H9 (cell line): ENCODE results near the gene IMMP2L. TPM values are rescaled to one million over a fixed set of nuclear protein-coding genes. Genes with fewer than 3 reads are reported as not detected.

ENCODE experiments used
- DNase-seq: peaks from one replicate; pipeline ENCODE4 v3.0.0-alpha.2; 2017
- H2AFZ ChIP-seq: one replicate; pipeline ENCODE4 v1.6.1; 2013; ENCODE audit warnings: mild to moderate bottlenecking, low read length, control low read depth, moderate library complexity
- H2AK5ac ChIP-seq: 2 replicates; pipeline ENCODE4 v1.6.1; 2013; ENCODE audit warnings: low read length, control low read depth, mixed read lengths; ENCODE audit not compliant: insufficient read length
- H2BK120ac ChIP-seq: one replicate; pipeline ENCODE4 v1.6.1; 2013; ENCODE audit warnings: low read depth, mild to moderate bottlenecking, low read length, control low read depth, inconsistent platforms; ENCODE audit not compliant: poor library complexity, severe bottlenecking
- H2BK12ac ChIP-seq: 2 replicates; pipeline ENCODE4 v1.6.1; 2013; ENCODE audit warnings: low read length, control low read depth, mixed read lengths, low read depth; ENCODE audit not compliant: insufficient read length
- H2BK15ac ChIP-seq: 2 replicates; pipeline ENCODE4 v1.6.1; 2013; ENCODE audit warnings: low read depth, low read length, control low read depth
- H2BK20ac ChIP-seq: one replicate; pipeline ENCODE4 v1.6.1; 2013; ENCODE audit warnings: low read depth, mild to moderate bottlenecking, low read length, control low read depth, inconsistent platforms; ENCODE audit not compliant: poor library complexity, severe bottlenecking
- H2BK5ac ChIP-seq: 2 replicates; pipeline ENCODE4 v1.6.1; 2013; ENCODE audit warnings: low read length, control low read depth, mixed read lengths; ENCODE audit not compliant: insufficient read length
- H3K14ac ChIP-seq: 2 replicates; pipeline ENCODE4 v1.6.1; 2013; ENCODE audit warnings: low read length, control low read depth; ENCODE audit not compliant: insufficient read depth
- H3K18ac ChIP-seq: 2 replicates; pipeline ENCODE4 v1.6.1; 2013; ENCODE audit warnings: low read depth, mild to moderate bottlenecking, mixed read lengths, low read length, control low read depth; ENCODE audit not compliant: insufficient read length
- H3K23ac ChIP-seq: 2 replicates; pipeline ENCODE4 v1.6.1; 2013; ENCODE audit warnings: low read length, control low read depth, mixed read lengths, low read depth; ENCODE audit not compliant: insufficient read length
- H3K23me2 ChIP-seq: 2 replicates; pipeline ENCODE4 v1.6.1; 2013; ENCODE audit warnings: low read depth, mild to moderate bottlenecking, mixed read lengths, low read length, control low read depth; ENCODE audit not compliant: insufficient read length, poor library complexity, severe bottlenecking
- H3K27ac ChIP-seq: 2 replicates; pipeline ENCODE4 v1.5.1; 2013; ENCODE audit warnings: low read length, control low read depth, mixed read lengths, low read depth; ENCODE audit not compliant: insufficient read length
- H3K27me3 ChIP-seq: 2 replicates; pipeline ENCODE4 v1.6.1; 2013; ENCODE audit warnings: low read length, control low read depth, inconsistent platforms; ENCODE audit not compliant: insufficient read depth
- H3K4ac ChIP-seq: 2 replicates; pipeline ENCODE4 v1.6.1; 2013; ENCODE audit warnings: low read depth, mild to moderate bottlenecking, control low read depth, inconsistent platforms, low read length, moderate library complexity
- H3K4me1 ChIP-seq: 2 replicates; pipeline ENCODE4 v1.6.1; 2013; ENCODE audit warnings: low read length, control low read depth, inconsistent platforms; ENCODE audit not compliant: insufficient read depth
- H3K4me2 ChIP-seq: 2 replicates; pipeline ENCODE4 v1.6.1; 2013; ENCODE audit warnings: low read length, control low read depth, mixed read lengths; ENCODE audit not compliant: insufficient read length, insufficient read depth
- H3K56ac ChIP-seq: 2 replicates; pipeline ENCODE4 v1.6.1; 2013; ENCODE audit warnings: low read depth, mild to moderate bottlenecking, mixed read lengths, low read length, control low read depth; ENCODE audit not compliant: insufficient read length
- H3K79me1 ChIP-seq: 2 replicates; pipeline ENCODE4 v1.6.1; 2013; ENCODE audit warnings: low read depth, mild to moderate bottlenecking, moderate library complexity, low read length, control low read depth, inconsistent platforms; ENCODE audit not compliant: insufficient read depth, poor library complexity, severe bottlenecking
- H3K79me2 ChIP-seq: 2 replicates; pipeline ENCODE4 v1.6.1; 2013; ENCODE audit warnings: low read length, control low read depth, inconsistent platforms; ENCODE audit not compliant: insufficient read depth
- H3K9ac ChIP-seq: 2 replicates; pipeline ENCODE4 v1.6.1; 2013; ENCODE audit warnings: low read length, control low read depth, mixed read lengths; ENCODE audit not compliant: insufficient read length; ENCODE audit errors: extremely low read depth
- H3K9me3 ChIP-seq: one replicate; pipeline ENCODE4 v1.6.1; 2013; ENCODE audit warnings: low read depth, low read length, inconsistent platforms; ENCODE audit not compliant: control insufficient read depth
- H3T11ph ChIP-seq: one replicate; pipeline ENCODE4 v1.6.1; 2013; ENCODE audit warnings: mild to moderate bottlenecking, low read length, control low read depth, inconsistent platforms
- H4K20me1 ChIP-seq: one replicate; pipeline ENCODE4 v1.6.1; 2013; ENCODE audit not compliant: control insufficient read depth, insufficient read length, insufficient read depth
- H4K5ac ChIP-seq: 2 replicates; pipeline ENCODE4 v1.6.1; 2013; ENCODE audit warnings: low read depth, mild to moderate bottlenecking, mixed read lengths, low read length, control low read depth; ENCODE audit not compliant: insufficient read length
- H4K8ac ChIP-seq: replicated peaks from 2 replicates; pipeline ENCODE4 v1.6.1; 2013; ENCODE audit warnings: low read length, control low read depth, mixed read lengths, low read depth; ENCODE audit not compliant: insufficient read length
- H4K91ac ChIP-seq: 2 replicates; pipeline ENCODE4 v1.6.1; 2013; ENCODE audit warnings: low read depth, mild to moderate bottlenecking, moderate library complexity, mixed read lengths, low read length, control low read depth; ENCODE audit not compliant: insufficient read length
- H3K27ac Mint-ChIP-seq, 3 experiments: 2 replicates in 2 of 3; 3 replicates in 1 of 3; pipeline ENCODE4 v1.8.0; 2020 to 2021; ENCODE audit warnings: mixed read lengths in 3 of 3, mild to moderate bottlenecking in 1 of 3, moderate library complexity in 1 of 3
- H3K27me3 Mint-ChIP-seq: 2 replicates; pipeline ENCODE4 v1.8.0; 2021; ENCODE audit warnings: low read depth, mild to moderate bottlenecking, moderate library complexity, mixed read lengths
- H3K36me3 Mint-ChIP-seq, 3 experiments: 2 replicates in 2 of 3; 3 replicates in 1 of 3; pipeline ENCODE4 v1.8.0; 2020 to 2021; ENCODE audit warnings: low read depth in 3 of 3, mixed read lengths in 3 of 3; ENCODE audit not compliant: insufficient read depth in 1 of 3
- H3K4me1 Mint-ChIP-seq, 2 experiments: 2 replicates each; pipeline ENCODE4 v1.8.0; 2020; ENCODE audit warnings: mixed read lengths in 2 of 2
- H3K4me3 Mint-ChIP-seq, 2 experiments: 2 replicates in 1 of 2; 3 replicates in 1 of 2; pipeline ENCODE4 v1.8.0; 2020 to 2021; ENCODE audit warnings: mild to moderate bottlenecking in 2 of 2, mixed read lengths in 2 of 2, moderate library complexity in 1 of 2
- H3K9me3 Mint-ChIP-seq, 2 experiments: 2 replicates in 1 of 2; 3 replicates in 1 of 2; pipeline ENCODE4 v1.8.0; 2020; ENCODE audit warnings: mild to moderate bottlenecking in 2 of 2, mixed read lengths in 2 of 2, moderate library complexity in 1 of 2
- total RNA-seq: library from RNA; stranded (reverse); gene quantifications from 2 replicates; pipeline ENCODE4 v1.2.1, GENCODE V29; 2021
- TF ChIP-seq, protein P1 (sequence below): fragments of 200-600 bp; sonication (generic); conservative IDR thresholded peaks from 3 replicates; pipeline ENCODE4 v1.8.0; 2021; ENCODE audit warnings: antibody characterized with exemption, mild to moderate bottlenecking

IMMP2L gene
- total RNA-seq, 1 experiment from 2014 or later, result 14.7 TPM

DNA sequence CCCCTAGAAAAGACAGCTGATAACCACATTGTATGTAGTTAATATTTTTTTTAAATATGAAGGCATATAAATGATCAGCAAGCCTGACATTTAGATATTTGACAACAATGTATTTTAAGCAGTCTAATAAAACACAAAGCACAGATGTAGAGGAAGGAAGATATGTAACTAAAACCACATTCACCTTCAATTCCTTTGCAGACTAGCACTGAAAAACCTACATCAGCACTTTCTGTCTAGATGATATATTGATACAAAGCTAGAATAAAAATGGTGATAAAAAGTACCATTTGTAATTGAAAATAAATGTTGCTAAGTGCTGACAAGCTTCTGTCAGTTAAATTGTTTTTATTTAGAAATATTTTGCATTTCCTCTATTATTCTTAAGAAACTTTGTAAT lies 153.6 kb downstream of the IMMP2L start:
- DNase-seq, result no peak
- Histone ChIP-seq H2BK20ac (no peak overlapping the region), H4K20me1 (no peaks in the 10 kb centered on the region), H4K91ac (no peak overlapping the region), H3K27me3 (no peaks in the 10 kb centered on the region), H4K5ac (no peak overlapping the region), H3K4ac (no peak overlapping the region), H2BK12ac (no peak overlapping the region), H3K18ac (no peak overlapping the region), H3K23ac (no peak overlapping the region), H3K56ac (no peak overlapping the region), H3K27ac (no peak overlapping the region), H3K23me2 (no peaks in the 10 kb centered on the region), H3K9me3 (no peaks in the 10 kb centered on the region), H3K9ac (no peak overlapping the region), H4K8ac (no peak overlapping the region), H3K79me1 (no peaks in the 10 kb centered on the region), H2BK5ac (no peak overlapping the region), H3K79me2 (no peaks in the 10 kb centered on the region; the same call in 1 of the 2 replicates), H2AFZ (no peak overlapping the region), H2BK120ac (no peak overlapping the region), H3T11ph (no peak overlapping the region), H2BK15ac (no peak overlapping the region), H2AK5ac (no peak overlapping the region), H3K4me1 (no peaks in the 10 kb centered on the region; the same call in 1 of the 2 replicates), H3K14ac (no peak overlapping the region), H3K4me2 (no peak overlapping the region)
- Mint-ChIP-seq H3K27ac (no peak overlapping the region), H3K9me3 (peaks cover 0 to 3% of the 10 kb centered on the region in 2 experiments; a peak in 1 of 5 replicates), H3K36me3 (no peaks in the 10 kb centered on the region), H3K4me1 (peaks cover 25 to 26% of the 10 kb centered on the region in 2 experiments), H3K4me3 (no peak overlapping the region), H3K27me3 (no peaks in the 10 kb centered on the region)
- TF ChIP-seq, protein P1, sequence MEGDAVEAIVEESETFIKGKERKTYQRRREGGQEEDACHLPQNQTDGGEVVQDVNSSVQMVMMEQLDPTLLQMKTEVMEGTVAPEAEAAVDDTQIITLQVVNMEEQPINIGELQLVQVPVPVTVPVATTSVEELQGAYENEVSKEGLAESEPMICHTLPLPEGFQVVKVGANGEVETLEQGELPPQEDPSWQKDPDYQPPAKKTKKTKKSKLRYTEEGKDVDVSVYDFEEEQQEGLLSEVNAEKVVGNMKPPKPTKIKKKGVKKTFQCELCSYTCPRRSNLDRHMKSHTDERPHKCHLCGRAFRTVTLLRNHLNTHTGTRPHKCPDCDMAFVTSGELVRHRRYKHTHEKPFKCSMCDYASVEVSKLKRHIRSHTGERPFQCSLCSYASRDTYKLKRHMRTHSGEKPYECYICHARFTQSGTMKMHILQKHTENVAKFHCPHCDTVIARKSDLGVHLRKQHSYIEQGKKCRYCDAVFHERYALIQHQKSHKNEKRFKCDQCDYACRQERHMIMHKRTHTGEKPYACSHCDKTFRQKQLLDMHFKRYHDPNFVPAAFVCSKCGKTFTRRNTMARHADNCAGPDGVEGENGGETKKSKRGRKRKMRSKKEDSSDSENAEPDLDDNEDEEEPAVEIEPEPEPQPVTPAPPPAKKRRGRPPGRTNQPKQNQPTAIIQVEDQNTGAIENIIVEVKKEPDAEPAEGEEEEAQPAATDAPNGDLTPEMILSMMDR, result no peak
